ENCODE data around the gene NKX1-2. TPM values are rescaled to one million over a fixed set of nuclear protein-coding genes. Genes with fewer than 3 reads are reported as not detected.
"Not testable (repeated sequence)": the region's sequence is repeated elsewhere in the genome, so short reads cannot be mapped to it uniquely, and the experiment has no call there.

Gene NKX1-2
- total RNA-seq, 1 donor, result not detected

DNA sequence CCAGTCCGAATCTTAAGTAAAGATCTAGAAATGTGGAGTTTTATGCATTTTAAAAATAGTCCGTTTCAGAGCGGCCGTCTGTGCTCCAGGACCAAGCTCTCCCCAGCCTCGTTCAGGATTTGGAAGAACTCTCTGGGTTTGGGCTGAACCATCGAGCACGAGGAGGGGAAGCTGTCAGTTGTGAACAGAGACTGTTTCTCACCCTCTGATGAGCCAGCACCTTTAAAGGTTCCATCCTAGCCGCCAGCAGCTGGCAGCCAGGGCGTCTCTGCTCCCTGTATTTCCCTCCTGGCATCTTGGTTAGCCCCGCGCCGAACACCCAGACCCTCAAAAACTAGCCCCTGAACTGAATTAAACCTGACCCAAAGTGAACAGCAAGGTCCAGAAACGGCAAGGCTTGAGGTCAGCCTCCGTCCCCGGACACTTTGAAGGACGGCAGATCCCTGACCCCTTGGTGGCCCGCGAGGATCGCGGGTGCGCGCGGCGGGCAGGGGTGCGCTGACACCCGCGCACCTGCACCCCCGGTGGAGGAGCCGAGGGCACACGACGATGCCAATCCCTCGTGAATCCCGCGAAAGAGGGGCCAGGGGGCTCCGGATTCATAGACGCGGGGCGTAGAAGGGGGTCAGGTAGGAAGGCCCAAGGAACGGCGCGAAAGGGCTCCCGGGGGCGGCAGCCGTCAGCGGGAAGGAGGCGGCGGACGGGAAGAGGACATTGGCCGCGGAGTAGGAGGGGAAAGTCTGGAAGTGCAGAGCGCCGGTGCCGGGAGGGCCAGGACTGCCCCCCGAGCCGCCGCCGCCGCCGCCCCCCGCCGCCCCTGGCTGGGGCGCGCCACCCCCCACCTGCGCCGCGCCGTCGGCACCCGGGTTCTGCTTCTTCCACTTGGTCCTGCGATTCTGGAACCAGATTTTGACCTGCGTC, 2.7 kb downstream of the NKX1-2 start:
- H3K4me3 ChIP-seq (ENCODE audit: low read depth, low read length), result no peak overlapping the region
- DNase-seq (ENCODE audit: low read depth), result no peak
- TF ChIP-seq, protein P1, sequence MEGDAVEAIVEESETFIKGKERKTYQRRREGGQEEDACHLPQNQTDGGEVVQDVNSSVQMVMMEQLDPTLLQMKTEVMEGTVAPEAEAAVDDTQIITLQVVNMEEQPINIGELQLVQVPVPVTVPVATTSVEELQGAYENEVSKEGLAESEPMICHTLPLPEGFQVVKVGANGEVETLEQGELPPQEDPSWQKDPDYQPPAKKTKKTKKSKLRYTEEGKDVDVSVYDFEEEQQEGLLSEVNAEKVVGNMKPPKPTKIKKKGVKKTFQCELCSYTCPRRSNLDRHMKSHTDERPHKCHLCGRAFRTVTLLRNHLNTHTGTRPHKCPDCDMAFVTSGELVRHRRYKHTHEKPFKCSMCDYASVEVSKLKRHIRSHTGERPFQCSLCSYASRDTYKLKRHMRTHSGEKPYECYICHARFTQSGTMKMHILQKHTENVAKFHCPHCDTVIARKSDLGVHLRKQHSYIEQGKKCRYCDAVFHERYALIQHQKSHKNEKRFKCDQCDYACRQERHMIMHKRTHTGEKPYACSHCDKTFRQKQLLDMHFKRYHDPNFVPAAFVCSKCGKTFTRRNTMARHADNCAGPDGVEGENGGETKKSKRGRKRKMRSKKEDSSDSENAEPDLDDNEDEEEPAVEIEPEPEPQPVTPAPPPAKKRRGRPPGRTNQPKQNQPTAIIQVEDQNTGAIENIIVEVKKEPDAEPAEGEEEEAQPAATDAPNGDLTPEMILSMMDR (IDR thresholded peaks at IDR 0.05; ENCODE audit: insufficient read depth, low read length), result no peak

DNA sequence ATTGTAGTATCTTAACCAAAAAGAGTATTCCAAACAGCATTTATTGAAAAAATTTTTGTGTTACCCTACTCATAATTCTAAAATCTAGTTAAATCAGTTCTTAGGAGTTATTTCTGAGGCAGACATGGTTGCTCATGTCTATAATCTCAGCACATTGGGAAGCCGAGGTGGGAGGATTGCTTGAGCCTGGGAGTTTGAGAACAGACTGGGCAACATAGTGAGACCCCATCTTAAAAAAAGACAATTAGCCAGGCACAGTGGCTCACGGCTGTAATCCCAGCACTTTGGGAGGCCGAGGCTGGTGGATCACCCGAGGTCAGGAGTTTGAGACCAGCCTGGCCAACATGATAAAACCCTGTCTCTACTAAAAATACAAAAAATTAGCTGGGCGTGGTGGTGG, 8.1 kb downstream of the NKX1-2 start:
- H3K4me3 ChIP-seq (ENCODE audit: low read depth, low read length); DNase-seq (ENCODE audit: low read depth): not testable (repeated sequence)

DNA sequence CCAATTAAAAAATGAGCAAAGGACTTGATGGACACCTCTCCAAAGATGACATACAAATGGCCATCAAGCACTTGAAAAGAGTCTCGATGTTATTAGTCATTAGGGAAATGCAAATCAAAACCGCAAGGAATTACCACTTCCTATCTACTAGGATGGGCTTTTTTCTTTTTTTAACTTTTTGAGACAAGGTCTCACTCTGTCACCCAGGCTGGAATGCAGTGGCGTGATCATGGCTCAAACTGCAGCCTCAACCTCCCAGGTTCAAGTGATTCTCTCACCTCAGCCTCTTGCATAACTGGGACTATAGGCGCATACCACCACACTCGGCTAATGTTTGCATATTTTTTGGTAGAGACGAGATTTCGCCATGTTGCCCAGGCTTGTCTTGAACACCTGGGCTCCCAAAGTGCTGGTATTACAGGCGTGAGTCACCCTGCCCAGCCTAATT, 13.6 kb downstream of the NKX1-2 start:
- TF ChIP-seq, protein P1 (IDR thresholded peaks at IDR 0.05; ENCODE audit: insufficient read depth, low read length), result no peak

DNA sequence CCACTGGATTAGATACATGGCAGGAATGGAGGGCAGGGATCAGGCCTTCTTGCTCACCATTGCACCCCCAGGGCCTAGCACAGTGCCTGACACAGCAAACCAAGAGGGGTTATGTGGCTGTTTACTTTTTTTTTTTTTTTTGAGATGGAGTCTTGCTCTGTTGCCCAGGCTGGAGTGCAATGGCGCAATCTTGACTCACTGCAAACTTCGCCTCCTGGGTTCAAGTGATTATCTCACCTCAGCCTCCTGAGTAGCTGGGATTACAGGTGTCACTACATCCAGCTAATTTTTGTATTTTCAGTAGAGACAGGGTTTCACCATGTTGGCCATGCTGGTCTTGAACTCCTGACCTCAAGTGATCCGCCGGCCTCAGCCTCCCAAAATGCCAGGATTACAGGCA, 14.2 kb downstream of the NKX1-2 start:
- not testable (repeated sequence) for H3K4me3 ChIP-seq (ENCODE audit: low read depth, low read length); DNase-seq (ENCODE audit: low read depth)

More for the DNA sequence above, 13.6 kb downstream of the NKX1-2 start:
- no peak overlapping the region for H3K4me3 ChIP-seq (ENCODE audit: low read depth, low read length)
- DNase-seq (ENCODE audit: low read depth), result no peak

DNA sequence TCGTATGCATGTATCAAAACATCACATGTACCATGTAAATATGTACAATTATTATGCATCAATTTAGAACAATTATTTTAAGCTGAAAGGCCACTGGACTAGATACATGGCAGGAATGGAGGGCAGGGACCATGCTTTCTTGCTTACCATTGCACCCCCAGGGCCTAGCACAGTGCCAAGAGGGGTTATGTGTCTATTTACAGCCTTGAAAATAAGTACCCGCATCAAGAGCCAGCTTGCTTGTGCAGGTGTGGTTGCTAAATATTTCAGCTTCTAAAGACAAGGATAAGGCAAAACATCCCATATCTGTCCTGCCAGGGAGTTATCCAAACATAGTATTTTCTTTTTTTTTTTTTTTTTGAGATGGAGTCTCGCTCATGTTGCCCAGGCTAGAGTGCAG, 16.4 kb downstream of the NKX1-2 start:
- TF ChIP-seq, protein P1 (IDR thresholded peaks at IDR 0.05; ENCODE audit: insufficient read depth, low read length), result no peak
- DNase-seq (ENCODE audit: low read depth), result no peak
- no peak overlapping the region for H3K4me3 ChIP-seq (ENCODE audit: low read depth, low read length)

DNA sequence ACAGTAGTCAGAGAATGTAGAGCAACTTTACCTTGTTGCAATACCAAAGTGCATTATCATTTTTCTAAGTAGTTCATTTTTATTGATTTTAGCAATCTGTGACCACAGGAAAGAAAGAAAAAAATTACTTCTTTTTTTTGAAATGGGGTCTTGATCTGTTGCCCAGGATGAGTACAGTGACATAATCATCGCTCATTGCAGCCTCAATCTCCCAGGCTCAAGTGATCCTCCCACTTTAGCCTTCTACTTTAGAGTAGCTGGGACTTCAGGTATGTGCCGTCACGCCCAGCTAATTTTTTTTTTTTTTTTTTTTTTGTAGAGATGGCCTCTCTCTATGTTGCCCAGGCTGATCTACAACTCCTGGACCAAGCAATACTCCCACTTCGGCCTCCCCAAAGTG, 19.8 kb downstream of the NKX1-2 start:
- TF ChIP-seq, protein P1 (IDR thresholded peaks at IDR 0.05; ENCODE audit: insufficient read depth, low read length), result no peak
- H3K4me3 ChIP-seq (ENCODE audit: low read depth, low read length), result no peak overlapping the region
- no peak for DNase-seq (ENCODE audit: low read depth)

DNA sequence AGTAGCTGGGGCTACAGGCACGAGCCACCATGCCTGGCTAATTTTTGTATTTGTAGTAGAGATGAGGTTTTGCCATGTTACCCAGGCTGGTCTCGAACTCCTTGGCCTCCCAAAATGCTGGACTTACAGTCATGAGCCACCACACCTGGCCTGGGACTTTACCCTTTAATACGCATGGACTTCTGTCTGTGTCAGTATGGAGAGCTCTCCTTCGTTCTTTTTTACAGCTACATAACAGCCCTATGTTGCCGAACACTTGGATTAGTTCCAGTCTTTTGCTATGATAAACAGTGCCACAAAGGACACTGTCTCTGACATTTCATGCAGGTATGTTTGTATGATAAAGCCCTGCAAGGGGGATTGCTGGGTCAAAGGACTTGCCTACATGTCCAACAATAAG, 20.3 kb downstream of the NKX1-2 start:
- TF ChIP-seq, protein P1 (IDR thresholded peaks at IDR 0.05; ENCODE audit: insufficient read depth, low read length), result no peak
- H3K4me3 ChIP-seq (ENCODE audit: low read depth, low read length), result no peak overlapping the region

More for the DNA sequence above, 20.3 kb downstream of the NKX1-2 start:
- no peak for DNase-seq (ENCODE audit: low read depth)
